ENCODE results near the gene PAPPA. TPM values are rescaled to one million over a fixed set of nuclear protein-coding genes. Genes with fewer than 3 reads are reported as not detected.

The PAPPA gene
- total and polyA plus RNA-seq, 2 of the 8 experiments (the other 6 are each of a cell fraction or from before 2014, with no cell fraction given), result 0.18 to 0.63 TPM

GRCh38 chr9:116137581-116137980 lies 16.0 kb upstream of the PAPPA start:
- no peak overlapping the region for H4K91ac ChIP-seq (replicated peaks; ENCODE audit: insufficient read length, low read length)
- H3K79me2 ChIP-seq (ENCODE audit: control insufficient read depth in 1 of 2, insufficient read depth in 2 of 2, low read length in 2 of 2), result no peaks in the 10 kb centered on the region
- no peak overlapping the region for H3K9ac ChIP-seq (replicated peaks in 1 of 4; ENCODE audit: extremely low read depth in 1 of 4, low read depth in 3 of 4, low read length in 3 of 4)
- no peak overlapping the region for H2BK120ac ChIP-seq (replicated peaks; ENCODE audit: low read depth, low read length)
- no peak overlapping the region for H3K4me3 ChIP-seq (ENCODE audit: extremely low read depth in 1 of 4, insufficient read depth in 2 of 4, low read depth in 3 of 4, low read length in 4 of 4)
- CTCF ChIA-PET (ENCODE audit: partially characterized antibody), result interaction anchor here (0.6 to 3.9 kb wide), 4 partner anchors 8 to 544 kb away, joined by 3 to 28 read pairs (median 4); no protein-coding TSS in a partner anchor
- H3K4ac ChIP-seq (replicated peaks; ENCODE audit: insufficient read length, low read depth, low read length), result no peak overlapping the region
- no peak for TF ChIP-seq GABPA (IDR thresholded peaks at IDR 0.05; ENCODE audit: borderline replicate concordance, insufficient read depth, low read length)
- no peak for TF ChIP-seq GTF2F1 (IDR thresholded peaks at IDR 0.05; ENCODE audit: borderline replicate concordance, low read depth, low read length)
- no peak for TF ChIP-seq CBX5 (IDR thresholded peaks at IDR 0.05; ENCODE audit: low read depth, low read length)
- no peak overlapping the region for H4K5ac ChIP-seq (ENCODE audit: insufficient read length, low read depth, low read length)
- H3K79me1 ChIP-seq (ENCODE audit: low read depth, low read length), result no peaks in the 10 kb centered on the region
- H3K56ac ChIP-seq (replicated peaks; ENCODE audit: insufficient read length, low read depth, low read length), result no peak overlapping the region
- H3K14ac ChIP-seq (ENCODE audit: insufficient read length), result no peak overlapping the region
- H2AFZ ChIP-seq (ENCODE audit: low read length), result no peak overlapping the region
- no peak overlapping the region for H2AK5ac ChIP-seq (ENCODE audit: low read depth, low read length)
- DNase-seq (ENCODE audit: low read depth in 1 of 2, low spot score in 2 of 2) (no peak), FAIRE-seq (no peak)
- H2BK20ac ChIP-seq (ENCODE audit: low read length), result no peak overlapping the region
- no peak overlapping the region for H2BK5ac ChIP-seq (ENCODE audit: low read depth, low read length)
- POLR2A ChIA-PET (ENCODE audit: partially characterized antibody), result no interaction called here
- no peak overlapping the region for H3K18ac ChIP-seq (ENCODE audit: extremely low read depth, low read length)
- H3K23ac ChIP-seq (ENCODE audit: insufficient read length), result no peak overlapping the region
- H3K36me3 ChIP-seq (ENCODE audit: control insufficient read depth in 2 of 4, insufficient read depth in 4 of 4, low read length in 3 of 4), result no peaks in the 10 kb centered on the region
- no peaks in the 10 kb centered on the region for H4K20me1 ChIP-seq (replicated peaks in 1 of 2; ENCODE audit: control insufficient read depth in 1 of 2, insufficient read depth in 2 of 2, low read length in 2 of 2)
- 93% methylated on average over 5 of the region's 5 CpGs; no CpG with 5 or more reads in 1 of the 2 experiments for WGBS, 2 experiments (ENCODE audit: extremely low coverage in 1 of 2, insufficient coverage in 1 of 2, insufficient read length in 1 of 2, insufficient replicate concordance in 2 of 2, low coverage in 1 of 2, low lambda C conversion rate in 2 of 2, missing lambda C conversion rate in 1 of 2)
- H2BK12ac ChIP-seq (ENCODE audit: low read depth, low read length), result no peak overlapping the region
- no peak overlapping the region for H3K4me2 ChIP-seq (ENCODE audit: insufficient read depth in 1 of 2, low read depth in 2 of 2, low read length in 2 of 2)
- H2BK15ac ChIP-seq (ENCODE audit: low read length), result no peak overlapping the region
- H3K23me2 ChIP-seq (ENCODE audit: low read depth, low read length), result no peaks in the 10 kb centered on the region
- no peak overlapping the region for H3K27ac ChIP-seq (ENCODE audit: low read depth, low read length)
- no peaks in the 10 kb centered on the region for H3K4me1 ChIP-seq (replicated peaks in 1 of 4; ENCODE audit: control insufficient read depth in 3 of 4, insufficient read depth in 4 of 4, low read length in 3 of 4)
- no peak overlapping the region for H4K8ac ChIP-seq (ENCODE audit: extremely low read depth, insufficient read depth, low read length)
- H3K9me3 ChIP-seq (ENCODE audit: insufficient read depth in 2 of 2, low read depth in 1 of 2, low read length in 1 of 2), result no peaks in the 10 kb centered on the region
- no peaks in the 10 kb centered on the region for H3K27me3 ChIP-seq (replicated peaks in 1 of 4; ENCODE audit: control insufficient read depth in 3 of 4, extremely low read depth in 1 of 4, insufficient read depth in 3 of 4, low read length in 3 of 4)

All from H1 (cell line).